GM10266 (cell line): Measurements from ENCODE around the gene MAST4.

ENCODE experiments used
- DNase-seq: peaks from one replicate; pipeline ENCODE4 v3.0.0; 2012; ENCODE audit errors: extremely low spot score
- TF ChIP-seq, protein P1 (sequence below): IDR thresholded peaks from 2 replicates; pipeline ENCODE4 v1.5.1; 2012; ENCODE audit warnings: mild to moderate bottlenecking, low read depth; ENCODE audit not compliant: control insufficient read depth, insufficient read depth; ENCODE audit errors: missing control alignments

The MAST4 gene

DNA sequence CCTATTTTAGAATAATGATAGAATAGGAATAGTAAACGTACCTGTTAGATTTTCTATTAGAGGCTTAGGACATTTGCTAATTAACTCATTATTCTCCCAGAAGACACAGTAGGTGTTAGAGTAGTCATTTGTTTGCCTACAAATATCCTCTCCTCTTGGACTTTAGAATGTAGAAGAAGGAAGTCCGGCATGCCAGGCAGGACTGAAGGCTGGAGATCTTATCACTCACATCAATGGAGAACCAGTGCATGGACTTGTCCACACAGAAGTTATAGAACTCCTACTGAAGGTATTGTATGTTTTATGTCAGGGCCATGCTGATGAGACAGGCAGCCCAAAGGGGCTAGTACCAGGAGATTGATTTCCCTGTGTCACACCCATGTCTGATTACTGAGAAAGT is 557.1 kb downstream of the MAST4 start:
- TF ChIP-seq, protein P1, sequence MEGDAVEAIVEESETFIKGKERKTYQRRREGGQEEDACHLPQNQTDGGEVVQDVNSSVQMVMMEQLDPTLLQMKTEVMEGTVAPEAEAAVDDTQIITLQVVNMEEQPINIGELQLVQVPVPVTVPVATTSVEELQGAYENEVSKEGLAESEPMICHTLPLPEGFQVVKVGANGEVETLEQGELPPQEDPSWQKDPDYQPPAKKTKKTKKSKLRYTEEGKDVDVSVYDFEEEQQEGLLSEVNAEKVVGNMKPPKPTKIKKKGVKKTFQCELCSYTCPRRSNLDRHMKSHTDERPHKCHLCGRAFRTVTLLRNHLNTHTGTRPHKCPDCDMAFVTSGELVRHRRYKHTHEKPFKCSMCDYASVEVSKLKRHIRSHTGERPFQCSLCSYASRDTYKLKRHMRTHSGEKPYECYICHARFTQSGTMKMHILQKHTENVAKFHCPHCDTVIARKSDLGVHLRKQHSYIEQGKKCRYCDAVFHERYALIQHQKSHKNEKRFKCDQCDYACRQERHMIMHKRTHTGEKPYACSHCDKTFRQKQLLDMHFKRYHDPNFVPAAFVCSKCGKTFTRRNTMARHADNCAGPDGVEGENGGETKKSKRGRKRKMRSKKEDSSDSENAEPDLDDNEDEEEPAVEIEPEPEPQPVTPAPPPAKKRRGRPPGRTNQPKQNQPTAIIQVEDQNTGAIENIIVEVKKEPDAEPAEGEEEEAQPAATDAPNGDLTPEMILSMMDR, result no peak
- DNase-seq, result no peak

DNA sequence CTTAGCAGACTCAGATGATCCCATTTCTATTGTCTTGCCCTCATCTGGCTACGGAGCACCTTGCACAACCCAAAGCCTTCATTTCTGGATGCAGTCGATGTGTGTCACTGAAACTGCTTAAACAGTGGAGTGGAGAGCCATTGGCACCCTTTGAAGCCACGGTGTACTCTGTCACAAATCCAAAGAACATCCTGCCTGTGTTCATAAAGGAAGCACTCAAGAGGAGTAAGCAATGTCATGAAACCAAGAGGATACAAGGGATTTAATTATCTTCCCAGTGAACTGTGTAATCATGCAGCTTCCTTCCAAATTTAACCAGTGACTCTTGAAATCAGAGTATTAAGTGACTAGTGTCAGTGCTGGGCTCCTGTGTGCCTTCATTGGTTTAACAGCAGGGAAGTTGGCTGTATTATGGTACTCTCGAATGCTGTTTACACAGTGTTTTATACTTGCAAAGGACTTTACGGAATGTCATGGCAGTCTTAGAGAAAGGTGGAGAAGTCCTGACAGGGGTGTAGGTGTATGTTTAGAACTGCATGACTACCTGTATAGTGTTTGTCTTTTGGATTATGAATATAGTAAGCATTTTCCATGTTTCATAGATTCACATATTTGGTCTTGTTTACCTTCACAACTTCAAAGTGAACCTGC is 558.5 kb downstream of the MAST4 start:
- DNase-seq, result no peak
- TF ChIP-seq, protein P1, result no peak

DNA sequence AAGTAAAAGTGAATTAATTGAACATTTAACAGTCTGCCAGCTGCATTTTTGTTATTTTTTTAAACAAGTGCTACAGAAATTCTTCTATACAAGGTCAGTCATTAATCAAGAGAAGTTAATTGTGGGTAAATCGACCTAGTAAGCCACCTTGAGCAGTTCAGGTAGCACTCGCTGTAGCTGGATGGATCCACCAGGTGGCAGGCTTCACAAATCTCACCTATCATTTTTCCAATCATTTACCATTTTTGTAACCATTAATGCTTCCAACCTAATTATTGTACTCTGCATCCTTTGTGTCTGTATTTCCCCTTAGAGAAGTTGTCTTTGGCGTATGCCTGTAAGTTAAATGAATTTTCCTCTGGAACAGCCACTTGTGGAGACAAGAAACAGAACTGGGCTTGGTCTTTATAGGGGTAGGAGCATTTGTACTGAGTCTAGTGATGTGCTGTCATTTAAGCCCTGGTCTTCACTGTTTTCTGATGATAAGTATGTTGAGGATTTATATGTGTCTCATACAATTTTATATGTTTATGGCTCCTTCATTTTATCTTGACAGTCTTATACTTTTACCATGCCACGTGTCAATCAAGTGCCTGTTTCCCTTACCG is 560.9 kb downstream of the MAST4 start:
- peak; percentile 67 for DNase-seq
- TF ChIP-seq, protein P1, result peak; percentile 78

DNA sequence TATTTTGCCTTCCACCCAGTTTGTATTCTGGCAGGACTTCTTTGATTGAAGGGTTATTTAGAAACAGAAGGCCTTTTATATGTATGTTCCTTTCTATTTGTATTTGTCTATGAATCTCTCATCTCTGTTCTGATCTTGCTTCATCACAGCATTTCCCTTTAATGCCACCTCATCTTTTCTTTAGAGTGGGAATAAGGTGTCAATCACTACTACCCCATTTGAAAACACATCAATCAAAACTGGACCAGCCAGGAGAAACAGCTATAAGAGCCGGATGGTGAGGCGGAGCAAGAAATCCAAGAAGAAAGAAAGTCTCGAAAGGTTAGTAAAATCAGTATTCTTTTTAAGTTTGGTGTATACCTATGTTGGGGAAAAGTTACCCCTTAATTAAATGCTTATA is 564.1 kb downstream of the MAST4 start:
- DNase-seq, result no peak
- TF ChIP-seq, protein P1, result no peak

DNA sequence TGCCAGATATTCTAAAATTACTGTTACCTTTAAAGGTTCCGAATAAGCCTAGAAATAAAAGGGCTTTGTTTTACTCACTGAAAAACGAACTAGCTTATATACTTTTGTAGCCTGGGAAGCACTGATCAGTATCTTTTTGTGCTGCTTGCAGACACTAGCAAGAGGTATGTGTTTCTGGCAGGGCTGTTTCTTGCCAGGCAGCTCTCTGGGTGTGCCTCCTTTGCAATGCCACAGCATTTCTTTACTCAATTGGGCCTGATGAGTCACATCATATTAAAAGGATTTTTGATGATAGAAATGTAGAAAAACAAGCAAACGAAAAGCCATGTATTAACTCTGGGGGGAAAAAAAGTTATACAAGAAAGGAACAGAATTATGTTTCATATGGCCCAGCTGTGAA is 564.8 kb downstream of the MAST4 start:
- TF ChIP-seq, protein P1, result no peak

DNA sequence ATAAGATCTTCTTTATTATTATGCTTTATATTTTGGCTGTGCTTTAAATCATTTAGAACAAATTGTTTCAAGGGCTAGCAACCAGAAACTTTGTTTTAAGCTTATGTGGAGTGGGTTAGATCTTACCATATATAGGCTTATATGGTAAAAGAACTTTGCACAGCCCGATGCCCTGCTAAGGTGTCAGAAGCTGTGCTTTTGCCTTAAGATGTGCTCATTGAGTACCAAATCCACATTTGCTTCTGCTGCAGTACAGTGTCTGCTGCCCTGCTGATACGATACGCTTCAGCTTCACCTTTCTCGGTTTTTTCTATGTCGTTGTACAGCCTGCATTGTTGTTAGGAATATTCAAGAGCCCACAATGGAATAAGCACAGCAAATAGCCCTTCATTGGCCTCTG is 565.6 kb downstream of the MAST4 start:
- TF ChIP-seq, protein P1, result no peak
- no peak for DNase-seq

More for the DNA sequence above, 564.8 kb downstream of the MAST4 start:
- no peak for DNase-seq

DNA sequence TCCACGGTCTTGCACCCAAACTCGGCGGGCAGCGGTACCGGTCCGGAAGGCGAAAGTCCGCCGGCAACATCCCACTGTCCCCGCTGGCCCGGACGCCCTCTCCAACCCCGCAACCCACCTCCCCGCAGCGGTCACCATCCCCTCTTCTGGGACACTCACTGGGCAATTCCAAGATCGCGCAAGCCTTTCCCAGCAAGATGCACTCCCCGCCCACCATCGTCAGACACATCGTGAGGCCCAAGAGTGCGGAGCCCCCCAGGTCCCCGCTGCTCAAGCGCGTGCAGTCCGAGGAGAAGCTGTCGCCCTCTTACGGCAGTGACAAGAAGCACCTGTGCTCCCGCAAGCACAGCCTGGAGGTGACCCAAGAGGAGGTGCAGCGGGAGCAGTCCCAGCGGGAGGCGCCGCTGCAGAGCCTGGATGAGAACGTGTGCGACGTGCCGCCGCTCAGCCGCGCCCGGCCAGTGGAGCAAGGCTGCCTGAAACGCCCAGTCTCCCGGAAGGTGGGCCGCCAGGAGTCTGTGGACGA is 567.1 kb downstream of the MAST4 start:
- DNase-seq, result no peak
- TF ChIP-seq, protein P1, result no peak
